Activated CD4-positive, alpha-beta T cell treated with anti-CD3 and anti-CD28 coated beads, Interleukin-2, amount 10 ng/mL, durations not matched to agents 24 days and 14 days (primary cell): Measurements from ENCODE around the gene PHKB. TPM values are rescaled to one million over a fixed set of nuclear protein-coding genes. Genes with fewer than 3 reads are reported as not detected.

ENCODE experiments used
- DNase-seq: peaks from one replicate; pipeline ENCODE4 v3.0.0; 2022
- H3K27ac Mint-ChIP-seq: one replicate; pipeline ENCODE4 v1.8.0; 2022; ENCODE audit warnings: mild to moderate bottlenecking, mixed read lengths
- H3K27me3 Mint-ChIP-seq: one replicate; pipeline ENCODE4 v1.8.0; 2022; ENCODE audit warnings: mixed read lengths
- H3K36me3 Mint-ChIP-seq: one replicate; pipeline ENCODE4 v1.8.0; 2022; ENCODE audit warnings: low read depth, mild to moderate bottlenecking, mixed read lengths
- H3K4me1 Mint-ChIP-seq: one replicate; pipeline ENCODE4 v1.8.0; 2021; ENCODE audit warnings: mixed read lengths
- H3K4me3 Mint-ChIP-seq: one replicate; pipeline ENCODE4 v1.8.0; 2022; ENCODE audit warnings: mild to moderate bottlenecking, moderate library complexity, mixed read lengths
- H3K9me3 Mint-ChIP-seq: one replicate; pipeline ENCODE4 v1.8.0; 2021; ENCODE audit warnings: mixed read lengths
- intact Hi-C: fragments of 100-400 bp; cut with micrococcal nuclease; formaldehyde crosslinking; loops from one replicate; pipeline ENCODE4 v1.15.1; 2023
- total RNA-seq: library from RNA; stranded (reverse); gene quantifications from 2 replicates; pipeline ENCODE4 v1.2.3, GENCODE V29; 2022

The PHKB gene
- total RNA-seq, 1 donor from 2014 or later: 27.9 TPM

DNA sequence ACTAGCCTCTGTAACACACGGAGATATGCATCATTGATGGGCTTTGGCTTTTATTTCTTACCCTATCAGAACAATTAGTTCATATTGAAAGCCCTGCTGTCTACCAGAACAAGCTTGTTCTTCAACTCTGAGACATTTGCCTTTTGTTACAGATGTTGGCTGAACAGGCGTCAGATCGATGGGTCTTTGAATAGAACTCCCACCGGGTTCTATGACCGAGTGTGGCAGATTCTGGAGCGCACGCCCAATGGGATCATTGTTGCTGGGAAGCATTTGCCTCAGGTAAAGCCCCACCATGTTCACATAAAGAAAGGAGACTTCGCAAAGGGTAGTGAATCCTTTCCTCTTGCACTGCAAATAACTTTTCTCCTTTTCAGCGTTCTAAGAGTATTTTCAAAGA, 232.1 kb downstream of the PHKB start:
- Mint-ChIP-seq H3K27ac (no peak overlapping the region), H3K9me3 (no peaks in the 10 kb centered on the region), H3K4me3 (no peak overlapping the region), H3K4me1 (peaks cover 9% of the 10 kb centered on the region), H3K36me3 (peaks cover 26% of the 10 kb centered on the region), H3K27me3 (no peaks in the 10 kb centered on the region)
- no peak for DNase-seq
- intact Hi-C loops: no loop called here

DNA sequence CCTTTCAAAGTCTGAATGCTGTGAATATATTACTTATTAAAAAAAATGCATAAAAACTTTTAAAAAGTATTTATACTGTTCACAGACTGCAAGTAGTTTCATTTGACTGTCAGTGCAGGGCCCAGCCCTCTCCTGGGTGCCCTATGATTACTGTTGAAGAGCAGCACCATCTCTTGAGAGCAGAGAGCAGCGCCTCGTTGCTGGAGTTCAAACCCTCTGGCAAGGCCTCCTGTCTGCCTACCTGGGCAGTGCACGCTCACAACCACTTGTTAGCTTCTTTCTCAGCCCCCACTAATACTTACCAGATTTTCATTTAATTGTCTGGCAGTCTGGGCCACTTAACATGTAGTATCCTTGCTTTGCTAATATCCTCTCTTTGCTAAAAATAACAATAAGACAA, 233.4 kb downstream of the PHKB start:
- H3K36me3 Mint-ChIP-seq: peaks cover 33% of the 10 kb centered on the region
- intact Hi-C loops: no loop called here
- DNase-seq: no peak
- no peaks in the 10 kb centered on the region for H3K27me3 Mint-ChIP-seq
- peaks cover 9% of the 10 kb centered on the region for H3K4me1 Mint-ChIP-seq
- no peaks in the 10 kb centered on the region for H3K9me3 Mint-ChIP-seq
- no peak overlapping the region for H3K27ac Mint-ChIP-seq
- H3K4me3 Mint-ChIP-seq: no peak overlapping the region

DNA sequence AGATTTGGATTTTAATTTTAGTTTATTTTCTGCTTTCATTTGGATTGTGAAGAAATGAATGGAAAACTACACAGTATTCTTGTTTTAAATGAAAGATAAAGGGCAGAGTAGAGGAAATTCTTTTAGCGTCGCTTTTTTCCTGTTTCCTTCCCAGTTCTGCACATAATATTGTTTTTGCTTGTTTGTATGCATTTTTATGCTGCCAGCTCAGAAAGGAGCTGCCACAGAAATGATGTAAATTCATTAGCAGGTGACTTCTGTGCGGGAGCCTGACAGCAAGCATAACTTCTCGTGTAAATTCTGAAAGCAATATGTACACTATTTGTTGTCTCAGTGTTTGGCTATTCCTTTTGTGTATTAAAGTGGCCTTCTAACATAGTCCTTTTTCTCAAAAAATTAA, 234.6 kb downstream of the PHKB start:
- no peak overlapping the region for H3K27ac Mint-ChIP-seq
- no peak for DNase-seq
- intact Hi-C loops: no loop called here
- no peak overlapping the region for H3K4me3 Mint-ChIP-seq
- H3K4me1 Mint-ChIP-seq: peaks cover 9% of the 10 kb centered on the region
- H3K36me3 Mint-ChIP-seq: peaks cover 31% of the 10 kb centered on the region
- no peaks in the 10 kb centered on the region for H3K9me3 Mint-ChIP-seq
- no peaks in the 10 kb centered on the region for H3K27me3 Mint-ChIP-seq

DNA sequence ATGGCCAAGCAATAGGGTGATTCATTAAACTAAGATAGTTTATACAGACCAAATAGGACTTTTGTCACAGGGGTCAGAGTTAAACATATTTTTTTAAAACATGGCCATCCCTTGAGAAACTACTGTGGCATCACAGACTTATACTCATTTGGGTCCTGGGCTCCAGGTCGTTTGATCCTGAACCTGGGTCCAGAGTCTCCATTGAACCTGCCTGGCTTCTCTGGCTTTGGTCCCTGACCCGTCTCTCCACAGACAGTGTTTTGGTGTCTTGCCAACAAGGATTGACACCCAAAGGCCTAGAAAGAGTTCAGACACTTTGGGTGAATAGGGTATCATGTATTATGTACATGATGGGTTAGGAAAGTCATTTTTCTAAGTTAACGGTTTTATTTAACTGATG, 236.7 kb downstream of the PHKB start:
- Mint-ChIP-seq H3K4me1 (peaks cover 9% of the 10 kb centered on the region), H3K27me3 (no peaks in the 10 kb centered on the region), H3K27ac (no peak overlapping the region), H3K36me3 (peaks cover 28% of the 10 kb centered on the region), H3K4me3 (no peak overlapping the region), H3K9me3 (no peaks in the 10 kb centered on the region)
- no peak for DNase-seq
- intact Hi-C loops: no loop called here

DNA sequence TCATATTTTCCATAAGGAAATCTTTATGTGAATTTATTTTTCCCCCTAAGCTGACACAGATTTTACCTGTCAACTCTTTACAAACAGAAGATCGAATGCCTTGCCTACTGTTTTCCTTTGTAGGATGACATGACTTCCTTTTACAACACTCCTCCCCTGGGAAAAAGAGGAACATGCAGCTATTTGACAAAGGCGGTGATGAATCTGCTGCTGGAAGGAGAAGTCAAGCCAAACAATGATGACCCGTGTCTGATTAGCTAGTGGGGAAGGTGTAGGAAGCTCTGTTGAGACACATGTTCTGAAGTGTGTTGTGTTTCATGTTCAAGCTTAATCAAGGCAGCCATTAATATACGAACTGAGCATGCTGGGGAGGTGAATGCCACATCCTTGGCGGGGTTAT, 238.0 kb downstream of the PHKB start:
- Mint-ChIP-seq H3K36me3 (peaks cover 28% of the 10 kb centered on the region), H3K27ac (no peak overlapping the region), H3K27me3 (no peaks in the 10 kb centered on the region), H3K9me3 (no peaks in the 10 kb centered on the region), H3K4me3 (no peak overlapping the region), H3K4me1 (peaks cover 9% of the 10 kb centered on the region)
- DNase-seq: no peak
- intact Hi-C loops: no loop called here

DNA sequence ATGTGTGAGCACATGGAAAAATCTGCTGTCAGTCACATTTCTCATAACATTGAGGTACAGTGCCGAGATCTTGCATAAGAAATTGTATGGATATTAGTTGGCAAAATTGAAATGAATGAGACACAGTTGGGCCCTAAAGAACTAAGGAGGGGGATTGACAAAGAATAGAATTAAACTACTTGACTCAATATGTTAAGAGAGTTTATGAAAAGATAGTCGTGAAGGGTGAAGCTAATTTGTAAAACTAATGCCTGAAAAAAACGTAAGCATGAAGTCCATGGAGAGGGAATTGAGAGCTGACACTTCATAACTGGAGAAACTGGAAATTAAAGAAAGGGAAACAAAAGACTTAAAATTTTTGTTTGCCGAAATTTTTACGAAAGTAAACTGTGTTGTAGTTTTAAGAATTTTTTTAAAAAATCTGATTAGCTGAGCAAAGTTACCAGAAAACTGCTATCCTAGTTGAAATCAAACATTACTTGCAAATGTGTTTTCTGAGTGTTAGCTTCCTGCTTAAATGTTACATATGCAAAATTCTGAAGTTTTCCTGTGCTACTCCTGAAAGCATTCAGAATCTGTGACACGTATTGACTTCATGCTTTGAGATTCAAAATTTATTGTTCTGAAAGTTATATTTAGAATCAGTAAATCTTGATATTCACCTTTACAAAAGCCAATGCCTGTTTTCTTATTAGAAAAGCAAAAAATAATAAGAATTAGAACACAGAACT, 239.9 kb downstream of the PHKB start:
- Mint-ChIP-seq H3K27me3 (no peaks in the 10 kb centered on the region), H3K9me3 (no peaks in the 10 kb centered on the region), H3K4me1 (peaks cover 9% of the 10 kb centered on the region), H3K4me3 (no peak overlapping the region), H3K36me3 (peaks cover 27% of the 10 kb centered on the region), H3K27ac (no peak overlapping the region)
- DNase-seq: no peak
- intact Hi-C loops: no loop called here

DNA sequence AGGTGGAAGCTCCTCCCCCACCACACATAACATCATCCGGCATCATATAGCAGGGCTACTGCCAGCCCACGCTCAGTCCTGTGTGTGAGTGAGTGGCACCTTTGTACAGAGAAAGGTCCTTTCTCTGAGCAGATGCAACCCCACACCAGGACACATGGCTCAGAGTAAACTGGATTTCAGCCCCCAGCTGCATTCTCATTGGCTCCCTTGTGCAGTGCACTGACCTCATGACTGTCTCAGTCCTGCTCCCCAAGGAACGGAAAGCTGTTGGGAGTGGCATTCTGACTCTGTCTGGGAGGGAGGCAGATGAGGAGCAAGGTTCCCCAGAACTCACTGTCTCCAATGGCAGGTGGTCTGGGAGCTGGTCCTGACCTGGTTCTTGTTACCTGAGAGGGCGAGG, 244.1 kb downstream of the PHKB start:
- Mint-ChIP-seq H3K27ac (no peak overlapping the region), H3K4me3 (no peak overlapping the region), H3K4me1 (no peaks in the 10 kb centered on the region), H3K27me3 (no peaks in the 10 kb centered on the region), H3K36me3 (peaks cover 5% of the 10 kb centered on the region), H3K9me3 (no peaks in the 10 kb centered on the region)
- intact Hi-C loops: no loop called here
- no peak for DNase-seq

DNA sequence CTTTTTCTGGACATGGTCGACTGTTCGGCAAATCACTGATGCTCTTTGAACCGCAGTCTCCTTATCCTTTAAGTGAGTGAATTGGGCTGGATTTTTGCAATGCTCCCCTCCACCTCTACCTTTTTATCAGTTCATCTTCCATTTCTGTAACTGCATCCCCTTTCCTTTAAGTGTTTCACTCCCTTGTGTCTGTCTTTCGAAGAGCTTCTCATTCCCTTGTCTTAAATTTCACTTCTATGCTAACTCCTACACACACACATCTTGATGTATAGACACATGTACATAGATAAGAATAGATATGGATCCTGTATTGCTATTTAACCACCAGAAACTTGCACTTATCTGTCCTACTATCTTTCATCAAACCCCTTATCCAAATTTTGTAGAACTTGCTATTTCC, 250.7 kb downstream of the PHKB start:
- intact Hi-C loops: no loop called here
- H3K36me3 Mint-ChIP-seq: no peaks in the 10 kb centered on the region
- peaks cover 13% of the 10 kb centered on the region for H3K4me1 Mint-ChIP-seq
- peaks cover 3% of the 10 kb centered on the region for H3K27me3 Mint-ChIP-seq
- no peak for DNase-seq
- no peak overlapping the region for H3K27ac Mint-ChIP-seq
- H3K4me3 Mint-ChIP-seq: no peak overlapping the region
- no peaks in the 10 kb centered on the region for H3K9me3 Mint-ChIP-seq

DNA sequence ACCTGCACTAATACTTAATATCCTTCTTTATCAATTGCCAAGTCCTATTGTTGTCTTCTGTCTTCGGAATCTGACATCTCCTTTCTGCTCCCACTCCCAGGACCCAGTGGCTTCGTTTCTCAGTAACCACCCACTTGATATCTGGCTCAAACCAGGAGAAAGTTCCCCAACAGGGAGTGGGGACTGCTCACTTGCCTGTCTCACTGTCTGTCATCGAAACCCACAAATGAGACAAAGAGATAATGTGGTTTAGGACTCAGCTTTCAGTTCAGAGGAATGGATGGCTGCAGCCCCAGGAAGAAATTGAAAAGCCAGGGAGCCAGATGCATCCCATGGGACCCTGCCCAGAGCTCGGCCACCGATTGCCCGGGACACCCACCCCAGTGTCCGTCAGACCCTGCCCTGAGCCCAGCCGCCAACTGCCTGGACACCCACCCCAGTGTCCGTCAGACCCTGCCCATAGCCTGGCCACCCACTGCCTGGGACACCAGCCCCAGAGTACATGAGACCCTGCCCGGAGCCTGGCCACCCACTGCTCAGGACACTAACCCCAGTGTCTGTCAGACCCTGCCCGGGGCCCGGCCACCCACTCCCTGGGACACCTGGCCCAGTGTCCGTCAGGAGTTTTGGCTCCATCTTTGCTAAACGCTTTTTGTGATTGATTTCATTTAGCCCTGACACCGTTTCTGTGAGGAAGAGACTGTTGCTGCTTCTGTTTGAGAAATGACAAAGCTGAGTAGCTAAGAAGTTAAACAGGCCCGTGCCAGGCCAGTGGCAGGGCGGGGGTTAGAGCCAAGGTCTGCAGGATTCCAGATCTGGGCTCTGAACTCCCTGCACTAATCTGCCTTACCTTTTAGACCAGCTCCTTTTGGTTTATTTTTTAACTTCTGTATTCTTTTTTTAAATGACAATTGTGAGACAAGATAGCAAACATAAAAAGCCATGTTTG, 251.4 kb downstream of the PHKB start:
- no peaks in the 10 kb centered on the region for H3K9me3 Mint-ChIP-seq
- H3K4me1 Mint-ChIP-seq: peaks cover 13% of the 10 kb centered on the region
- no peaks in the 10 kb centered on the region for H3K36me3 Mint-ChIP-seq
- no peak overlapping the region for H3K4me3 Mint-ChIP-seq
- H3K27me3 Mint-ChIP-seq: peaks cover 3% of the 10 kb centered on the region
- no peak overlapping the region for H3K27ac Mint-ChIP-seq
- intact Hi-C loops: loop anchor here (1.0 kb wide), 1 partner anchor 20 kb away; no protein-coding TSS in a partner anchor
- DNase-seq: no peak

DNA sequence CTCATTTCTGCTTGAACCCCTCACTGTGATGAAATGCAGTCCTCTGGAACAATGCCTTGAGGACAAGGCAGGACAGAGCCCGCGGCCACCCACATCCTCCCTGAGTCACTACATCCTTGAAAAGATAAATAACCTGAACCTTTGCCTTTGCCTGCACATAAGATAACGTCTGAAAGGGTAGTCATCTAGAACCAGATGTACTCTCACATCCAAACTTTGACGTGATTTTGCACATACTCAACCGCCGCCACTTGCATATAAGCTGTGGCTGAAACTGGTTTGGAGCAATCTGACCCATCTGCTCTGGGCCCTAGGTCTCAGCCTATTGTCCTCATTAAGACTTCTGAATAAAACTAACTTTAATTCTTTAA, 252.1 kb downstream of the PHKB start:
- no peaks in the 10 kb centered on the region for H3K9me3 Mint-ChIP-seq
- no peak overlapping the region for H3K4me3 Mint-ChIP-seq
- DNase-seq: peak; percentile 69
- H3K36me3 Mint-ChIP-seq: no peaks in the 10 kb centered on the region
- H3K27me3 Mint-ChIP-seq: peaks cover 3% of the 10 kb centered on the region
- intact Hi-C loops: loop anchor here (1.0 kb wide), 1 partner anchor 19 kb away; no protein-coding TSS in a partner anchor
- H3K4me1 Mint-ChIP-seq: peaks cover 13% of the 10 kb centered on the region
- no peak overlapping the region for H3K27ac Mint-ChIP-seq

DNA sequence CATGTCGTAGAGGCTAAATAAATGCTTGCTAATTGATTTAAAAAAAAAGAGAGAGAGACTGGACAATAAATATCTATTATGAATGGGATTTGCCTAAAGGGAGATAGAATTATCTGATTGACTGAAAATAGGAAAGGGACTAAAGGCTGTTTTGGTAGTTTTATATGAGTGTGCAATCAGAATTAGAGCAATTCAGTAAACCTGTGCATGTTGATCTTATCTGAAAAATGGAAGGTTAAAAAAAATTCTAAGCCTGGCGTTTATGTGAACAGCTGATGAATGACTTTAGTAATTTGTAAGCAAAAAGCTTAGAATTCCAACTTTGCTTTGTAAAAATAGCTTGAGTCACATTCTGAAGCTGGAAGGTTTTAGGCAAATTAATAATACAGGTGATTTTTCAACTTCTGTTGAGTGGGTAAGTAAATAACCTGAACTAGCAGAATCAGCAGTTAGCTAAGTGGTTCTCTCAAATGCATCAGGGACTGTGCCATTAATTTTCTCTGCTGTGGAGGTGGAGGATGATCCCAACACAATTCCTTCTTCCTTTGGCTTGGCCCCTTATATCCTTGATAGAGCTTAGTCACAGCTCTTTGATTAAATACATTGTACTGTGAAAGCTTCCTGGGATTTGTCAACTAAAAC, 254.4 kb downstream of the PHKB start:
- intact Hi-C loops: no loop called here

DNA sequence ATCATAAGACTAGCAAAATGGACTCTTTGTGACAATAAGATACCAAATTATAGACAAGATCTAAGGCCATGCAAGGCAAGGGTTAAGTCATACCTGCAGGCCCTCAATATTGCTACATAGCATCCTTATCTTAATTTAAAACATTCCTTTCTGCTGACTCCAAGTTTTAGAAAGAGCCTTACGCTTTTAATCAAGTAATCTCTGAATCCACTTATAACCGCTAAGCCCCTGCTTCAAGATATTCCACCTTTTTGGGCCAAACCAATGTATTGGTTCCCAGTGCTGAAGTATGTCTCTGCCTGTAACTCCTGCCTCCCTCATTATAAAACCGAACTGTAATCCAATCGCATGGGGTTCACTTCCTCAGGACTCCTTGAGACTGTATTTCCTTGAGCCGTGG, 255.4 kb downstream of the PHKB start:
- Mint-ChIP-seq H3K36me3 (no peaks in the 10 kb centered on the region), H3K27me3 (peaks cover 3% of the 10 kb centered on the region), H3K27ac (no peak overlapping the region), H3K9me3 (no peaks in the 10 kb centered on the region), H3K4me3 (no peak overlapping the region), H3K4me1 (peaks cover 13% of the 10 kb centered on the region)
- DNase-seq: no peak
- intact Hi-C loops: no loop called here

More for the DNA sequence above, 254.4 kb downstream of the PHKB start:
- Mint-ChIP-seq H3K9me3 (no peaks in the 10 kb centered on the region), H3K27me3 (peaks cover 3% of the 10 kb centered on the region), H3K4me1 (peaks cover 13% of the 10 kb centered on the region), H3K27ac (no peak overlapping the region), H3K36me3 (no peaks in the 10 kb centered on the region), H3K4me3 (no peak overlapping the region)
- DNase-seq: no peak

DNA sequence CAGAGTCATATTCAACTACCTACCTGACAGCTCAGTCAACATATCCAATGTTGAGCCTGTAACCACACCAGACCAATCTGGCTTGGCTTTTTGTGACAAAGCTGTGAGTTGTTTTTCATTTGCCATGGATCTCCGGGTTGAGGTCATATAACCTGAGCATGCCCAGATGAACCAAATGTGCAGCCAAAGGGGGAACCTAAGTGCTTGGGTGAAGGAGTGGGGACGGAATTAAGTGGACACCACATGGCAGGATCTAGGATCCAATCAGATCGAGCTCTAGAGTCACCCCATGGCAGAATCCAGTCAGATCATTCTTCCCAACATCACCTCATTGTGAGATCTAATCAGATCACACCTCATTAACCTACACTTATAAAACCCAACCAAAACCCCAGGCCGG, 258.6 kb downstream of the PHKB start:
- Mint-ChIP-seq H3K27me3 (peaks cover 4% of the 10 kb centered on the region), H3K27ac (no peak overlapping the region), H3K4me3 (no peak overlapping the region), H3K4me1 (no peaks in the 10 kb centered on the region), H3K36me3 (no peaks in the 10 kb centered on the region), H3K9me3 (no peaks in the 10 kb centered on the region)
- DNase-seq: no peak
- intact Hi-C loops: no loop called here
